Suprapubic skin (tissue), 4 donors: ENCODE data around the gene LPCAT1. TPM values are rescaled to one million over a fixed set of nuclear protein-coding genes. Genes with fewer than 3 reads are reported as not detected.

ENCODE experiments used
- DNase-seq, 2 donors: peaks; one replicate each; pipeline ENCODE4 v3.0.0-alpha.2; 2019; ENCODE audit warnings: low spot score in 2 of 2
- H3K27ac ChIP-seq: fragments of 200-600 bp; sonication (generic); one replicate; pipeline ENCODE4 v1.5.1; 2019
- H3K27me3 ChIP-seq: fragments of 200-600 bp; sonication (generic); one replicate; pipeline ENCODE4 v1.5.1; 2019
- H3K36me3 ChIP-seq: fragments of 200-600 bp; sonication (generic); one replicate; pipeline ENCODE4 v1.5.1; 2019
- H3K4me1 ChIP-seq: fragments of 200-600 bp; sonication (generic); one replicate; pipeline ENCODE4 v1.5.1; 2019
- H3K4me3 ChIP-seq: fragments of 200-600 bp; sonication (generic); one replicate; pipeline ENCODE4 v1.5.1; 2019; ENCODE audit warnings: mild to moderate bottlenecking
- H3K9me3 ChIP-seq: fragments of 200-600 bp; sonication (generic); one replicate; pipeline ENCODE4 v1.5.1; 2019
- CTCF ChIP-seq, 2 donors: fragments of 200-600 bp in 1 of 2; fragments of 450-650 bp in 1 of 2; sonication (generic) in 1 of 2; IDR thresholded peaks; one replicate each; pipeline ENCODE4 v1.5.1; 2016 to 2019; ENCODE audit warnings: antibody characterized with exemption in 2 of 2, mild to moderate bottlenecking in 1 of 2, moderate library complexity in 1 of 2
- EP300 ChIP-seq: sonication (generic); formaldehyde crosslinking; IDR thresholded peaks from one replicate; pipeline ENCODE4 v1.6.1; 2017; ENCODE audit warnings: antibody characterized with exemption
- POLR2A ChIP-seq, 2 donors: fragments of 450-650 bp; IDR thresholded peaks; one replicate each; pipeline ENCODE4 v1.6.1; 2017; ENCODE audit warnings: antibody characterized with exemption in 2 of 2, mild to moderate bottlenecking in 2 of 2, moderate library complexity in 2 of 2
- POLR2AphosphoS5 ChIP-seq, 3 donors: sonication (generic); formaldehyde crosslinking; IDR thresholded peaks; one replicate each; pipeline ENCODE4 v1.6.1; 2017; ENCODE audit warnings: antibody characterized with exemption in 3 of 3
- WGBS: methylation state at CpG from one replicate; pipeline ENCODE4 v1.1.5; 2018; 5-methylcytosine and 5-hydroxymethylcytosine counted together
- total RNA-seq, 4 donors: library from RNA; depleted of rRNA; stranded (reverse); fragments of >200 nt; gene quantifications; one replicate each; pipeline ENCODE4 v1.1.0, GENCODE V29; 2016

Gene LPCAT1
- total RNA-seq, 4 donors from 2014 or later = 11.3 to 21.0 (median 13.8) TPM

DNA sequence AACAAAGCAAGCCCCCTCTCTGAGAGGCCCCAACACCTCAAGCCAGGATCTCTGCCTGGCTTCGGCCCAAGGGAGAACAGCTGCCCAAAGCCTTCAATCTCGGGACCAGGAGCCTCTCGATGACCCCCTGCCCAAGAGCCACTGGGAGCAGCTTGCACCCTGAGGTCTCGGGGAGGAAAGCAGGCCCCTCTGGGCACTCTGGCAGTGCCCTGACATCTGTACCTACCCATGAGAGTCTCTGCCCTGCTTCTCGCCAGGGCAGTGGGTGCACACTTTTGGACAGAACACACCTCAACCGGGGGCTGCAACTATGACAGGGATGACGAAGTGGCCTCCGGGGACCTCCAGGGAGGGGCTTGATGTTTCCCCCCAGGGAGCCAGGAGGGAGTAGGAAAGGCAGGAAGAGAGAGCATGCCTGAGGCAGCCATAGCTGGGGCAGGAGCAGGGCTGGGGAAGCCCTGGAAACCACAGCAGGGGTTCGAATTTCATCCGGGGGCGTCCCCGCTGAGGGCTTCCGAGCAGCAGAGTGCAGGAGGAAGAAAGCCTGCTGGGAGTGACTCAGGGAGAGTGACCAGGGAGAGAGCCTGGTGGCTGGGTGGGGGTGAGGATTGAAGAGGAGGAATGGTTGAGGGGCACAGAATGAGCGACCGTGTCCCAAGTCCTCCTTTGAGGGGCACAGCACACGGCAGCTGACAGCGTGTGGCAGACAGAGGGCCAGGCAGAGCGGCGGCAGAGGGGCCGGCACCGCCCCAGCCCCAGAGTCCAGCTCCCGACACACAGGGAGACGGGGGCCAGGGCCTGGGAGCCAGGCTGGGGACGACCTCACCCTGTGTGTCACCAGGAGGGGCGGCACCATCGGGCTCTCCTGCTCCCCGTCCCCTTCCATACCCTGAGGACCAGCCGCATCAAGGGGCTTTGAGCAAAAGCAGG, 1.8 kb downstream of the LPCAT1 start:
- WGBS = 65% methylated on average over 26 of the region's 28 CpGs
- peaks cover 5% of the 10 kb centered on the region for H3K36me3 ChIP-seq
- H3K4me1 ChIP-seq = peaks cover 22% of the 10 kb centered on the region
- TF ChIP-seq CTCF (IDR thresholded peaks at IDR 0.05) (no peak), POLR2A (IDR thresholded peaks at IDR 0.05) (no peak), POLR2AphosphoS5 (IDR thresholded peaks at IDR 0.05) (no peak), EP300 (no peak)
- peak; percentile 62 to 65 for DNase-seq
- H3K27ac ChIP-seq = no peak overlapping the region
- H3K4me3 ChIP-seq = peak overlapping the region; percentile 78
- H3K9me3 ChIP-seq = no peaks in the 10 kb centered on the region
- no peaks in the 10 kb centered on the region for H3K27me3 ChIP-seq

DNA sequence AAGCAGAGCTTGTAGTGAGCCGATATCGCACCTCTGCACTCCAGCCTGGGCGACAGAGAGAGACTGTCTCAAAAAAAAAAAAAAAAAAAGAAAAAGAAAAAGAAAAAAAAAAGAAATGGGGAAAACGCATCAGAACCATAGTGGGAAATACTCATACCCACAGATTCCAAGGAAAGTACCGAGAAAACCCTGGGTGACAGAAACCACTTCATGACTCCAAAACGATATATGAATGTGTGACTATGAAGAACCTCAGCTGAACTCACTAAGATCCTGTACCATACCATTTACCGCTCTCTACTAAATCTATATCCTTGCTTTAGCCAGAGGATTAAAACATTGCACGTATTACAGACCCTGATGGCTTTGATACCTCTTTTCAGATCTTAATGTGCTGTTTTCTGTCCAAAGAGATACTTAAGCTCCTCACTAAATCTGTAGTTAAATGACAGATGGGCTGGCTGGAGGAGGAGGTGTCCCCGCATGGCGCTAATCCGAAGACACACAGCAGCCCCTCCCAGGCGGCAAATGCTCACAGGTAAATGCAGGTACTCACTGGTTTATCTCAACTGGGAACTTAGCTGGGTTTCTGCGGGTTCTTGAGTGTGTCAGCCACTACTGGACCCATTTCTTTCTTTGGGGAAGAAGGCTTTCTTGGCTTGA, 2.8 kb downstream of the LPCAT1 start:
- H3K36me3 ChIP-seq = peaks cover 5% of the 10 kb centered on the region
- H3K4me1 ChIP-seq = peaks cover 28% of the 10 kb centered on the region
- H3K9me3 ChIP-seq = no peaks in the 10 kb centered on the region
- TF ChIP-seq CTCF (IDR thresholded peaks at IDR 0.05) (no peak), POLR2A (IDR thresholded peaks at IDR 0.05) (no peak), POLR2AphosphoS5 (IDR thresholded peaks at IDR 0.05) (no peak), EP300 (no peak)
- no peaks in the 10 kb centered on the region for H3K27me3 ChIP-seq
- no peak overlapping the region for H3K4me3 ChIP-seq
- WGBS = 94% methylated on average over 13 of the region's 13 CpGs
- H3K27ac ChIP-seq = no peak overlapping the region
- peak; percentile 34 to 55 for DNase-seq

- Histone ChIP-seq H3K27ac (no peak overlapping the region), H3K4me3 (no peak overlapping the region), H3K36me3 (peaks cover 5% of the 10 kb centered on the region), H3K27me3 (no peaks in the 10 kb centered on the region), H3K9me3 (no peaks in the 10 kb centered on the region), H3K4me1 (peaks cover 28% of the 10 kb centered on the region)
- TF ChIP-seq POLR2AphosphoS5 (IDR thresholded peaks at IDR 0.05) = no peak
- 86% methylated on average over 8 of the region's 12 CpGs for WGBS
- peak; percentile 53 to 62 for DNase-seq
Observed at GRCh38 chr5:1519631-1520210, 4.0 kb downstream of the LPCAT1 start.

DNA sequence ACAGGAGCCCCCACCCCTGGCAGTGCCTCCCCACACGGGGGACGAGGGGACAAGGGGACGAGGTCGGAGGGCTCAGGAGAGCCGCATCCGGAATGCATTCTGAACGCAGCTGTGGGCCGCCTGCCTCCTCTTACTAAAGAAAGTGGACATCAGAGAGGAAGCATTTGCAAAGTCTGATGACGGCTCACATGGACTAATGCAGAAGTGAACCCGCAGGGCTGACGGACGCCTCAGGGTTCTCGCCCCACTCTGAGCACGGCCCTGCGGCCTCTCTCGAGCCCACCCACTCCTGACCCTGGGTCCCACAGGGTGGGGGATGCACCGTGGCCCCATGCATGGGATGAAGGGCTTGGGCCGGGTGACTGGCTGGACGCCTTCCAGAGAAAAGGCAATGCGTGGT, 5.9 kb downstream of the LPCAT1 start:
- DNase-seq = peak; percentile 55 to 76
- Histone ChIP-seq H3K9me3 (no peaks in the 10 kb centered on the region), H3K36me3 (peaks cover 5% of the 10 kb centered on the region), H3K4me1 (peaks cover 19% of the 10 kb centered on the region), H3K27ac (no peak overlapping the region), H3K27me3 (no peaks in the 10 kb centered on the region), H3K4me3 (no peak overlapping the region)
- TF ChIP-seq POLR2AphosphoS5 (IDR thresholded peaks at IDR 0.05) = no peak
- TF ChIP-seq POLR2A (IDR thresholded peaks at IDR 0.05) = no peak
- no peak for TF ChIP-seq EP300
- no peak for TF ChIP-seq CTCF (IDR thresholded peaks at IDR 0.05)
- 89% methylated on average over 20 of the region's 20 CpGs for WGBS

- Histone ChIP-seq H3K4me1 (peaks cover 10% of the 10 kb centered on the region), H3K4me3 (no peak overlapping the region), H3K27me3 (no peaks in the 10 kb centered on the region), H3K27ac (no peak overlapping the region), H3K36me3 (peaks cover 14% of the 10 kb centered on the region), H3K9me3 (no peaks in the 10 kb centered on the region)
- WGBS = 76% methylated on average over 16 of the region's 19 CpGs
- peak; percentile 57 to 77 for DNase-seq
- no peak for TF ChIP-seq CTCF (IDR thresholded peaks at IDR 0.05)
- TF ChIP-seq EP300 = no peak
- TF ChIP-seq POLR2A (IDR thresholded peaks at IDR 0.05) = no peak
- no peak for TF ChIP-seq POLR2AphosphoS5 (IDR thresholded peaks at IDR 0.05)
Observed at GRCh38 chr5:1516615-1517601, 6.9 kb downstream of the LPCAT1 start.
